NCI-H510A treated with DMSO at 0.1 percent for 48 hours (cell line): ENCODE results near the gene C11orf71.

ENCODE experiments used
- DNase-seq: peaks from one replicate; lab custom pipeline; 2025; lab: John Stamatoyannopoulos, UW

The C11orf71 gene

DNA sequence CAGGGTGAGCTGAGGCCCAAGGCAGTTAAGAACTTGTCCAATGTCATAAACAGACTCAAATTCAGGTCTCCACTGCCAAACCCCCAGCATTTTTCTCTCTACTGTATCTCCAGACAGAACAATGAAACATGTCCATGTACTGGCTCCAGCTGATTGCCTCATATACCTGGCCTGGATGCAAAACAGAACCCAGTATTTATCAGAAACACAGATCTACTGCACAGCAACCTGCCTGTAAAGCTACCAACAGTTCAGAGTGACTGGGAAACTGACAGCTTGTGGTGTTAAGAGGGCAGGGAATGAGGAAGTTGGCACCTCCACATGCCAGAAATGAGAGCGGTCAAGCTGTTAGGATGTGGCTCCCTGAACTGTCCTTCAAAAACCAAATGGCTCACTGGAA lies 41.6 kb downstream of the C11orf71 start:
- no peak for DNase-seq

DNA sequence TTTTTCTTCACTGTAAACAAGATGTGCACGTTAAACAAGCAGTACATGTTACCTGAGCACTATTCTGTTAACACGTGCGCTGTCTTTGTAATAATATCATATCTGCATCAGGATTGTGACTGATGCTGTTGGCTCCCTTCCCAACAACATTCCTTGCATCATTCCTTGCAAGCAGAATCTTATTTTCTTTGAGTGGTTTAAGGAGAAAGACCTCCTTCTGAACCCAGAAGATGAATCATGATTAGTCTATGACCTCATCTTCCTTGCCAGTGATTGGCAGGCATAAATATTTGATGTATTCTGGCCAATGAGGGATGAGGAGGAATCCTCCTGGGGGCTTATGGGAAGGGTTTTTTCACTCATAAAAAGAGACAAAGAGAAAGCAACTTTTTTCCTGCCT lies 46.2 kb downstream of the C11orf71 start:
- DNase-seq = no peak

DNA sequence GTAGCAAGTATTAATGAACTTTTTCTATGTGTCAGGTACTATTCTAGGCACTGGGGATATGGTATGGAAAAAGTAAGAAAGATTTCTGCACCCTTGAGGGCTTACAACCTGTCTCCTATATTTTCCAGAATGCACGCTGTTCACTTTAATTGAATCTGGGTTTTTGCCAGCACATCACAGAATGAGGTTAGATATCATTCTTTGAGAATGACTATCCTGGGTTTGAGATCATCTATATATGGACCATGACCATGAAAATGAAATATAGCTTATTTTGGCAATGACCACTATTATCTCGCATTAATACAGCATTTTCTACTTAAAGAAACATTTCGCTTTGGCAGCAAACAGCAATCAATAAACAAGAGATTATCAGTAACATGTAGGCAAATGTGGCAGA lies 46.9 kb downstream of the C11orf71 start:
- DNase-seq = no peak

- DNase-seq = no peak
Observed at GRCh38 chr11:114350022-114350421, 50.3 kb downstream of the C11orf71 start.
